Fibroblast of peridontal ligament (primary cell): ENCODE data around the gene HBM.
"Not testable (repeated sequence)": the region's sequence is repeated elsewhere in the genome, so short reads cannot be mapped to it uniquely, and the experiment has no call there.

Experiments used
- DNase-seq: peaks from one replicate; pipeline ENCODE4 v3.0.0-alpha.2; 2010; ENCODE audit errors: extremely low read depth

HBM gene

GRCh38 chr16:165539-166374, at the start of gene HBM:
TSS of gene HBM (plus strand) at chr16:165978. CDS start at chr16:165998, 20 bp downstream.
- no peak for DNase-seq

GRCh38 chr16:116015-116414, 49.8 kb upstream of the HBM start:
- DNase-seq: no peak

GRCh38 chr16:117379-118365, 48.1 kb upstream of the HBM start:
- peak; percentile 19 for DNase-seq

GRCh38 chr16:118857-119256, 46.9 kb upstream of the HBM start:
- no peak for DNase-seq

- no peak for DNase-seq
These were observed 46.5 kb upstream of the HBM start for GRCh38 chr16:119295-119694.

GRCh38 chr16:119835-120491, 45.8 kb upstream of the HBM start:
- DNase-seq: no peak

GRCh38 chr16:120756-121155, 45.0 kb upstream of the HBM start:
- DNase-seq: no peak

GRCh38 chr16:122361-122760, 43.4 kb upstream of the HBM start:
- DNase-seq: no peak

- DNase-seq: not testable (repeated sequence)
These were observed 42.0 kb upstream of the HBM start for GRCh38 chr16:123558-124350.

- no peak for DNase-seq
These were observed 40.8 kb upstream of the HBM start for GRCh38 chr16:125011-125410.

- no peak for DNase-seq
These were observed 36.7 kb upstream of the HBM start for GRCh38 chr16:129075-129474.

- no peak for DNase-seq
These were observed 35.1 kb upstream of the HBM start for GRCh38 chr16:130533-131173.

GRCh38 chr16:132120-132519, 33.7 kb upstream of the HBM start:
- DNase-seq: no peak

GRCh38 chr16:133716-134115, 32.1 kb upstream of the HBM start:
- no peak for DNase-seq

- peak; percentile 9 for DNase-seq
These were observed 27.7 kb upstream of the HBM start for GRCh38 chr16:138049-138417.

- no peak for DNase-seq
These were observed 25.5 kb upstream of the HBM start for GRCh38 chr16:140175-140857.

GRCh38 chr16:142405-142967, 23.3 kb upstream of the HBM start:
- no peak for DNase-seq

- no peak for DNase-seq
These were observed 22.7 kb upstream of the HBM start for GRCh38 chr16:143047-143446.

- no peak for DNase-seq
These were observed 22.3 kb upstream of the HBM start for GRCh38 chr16:143456-143855.

GRCh38 chr16:144797-145252, 21.0 kb upstream of the HBM start:
- DNase-seq: no peak
